ENCODE results near the gene TRMT2A.

TRMT2A gene

DNA sequence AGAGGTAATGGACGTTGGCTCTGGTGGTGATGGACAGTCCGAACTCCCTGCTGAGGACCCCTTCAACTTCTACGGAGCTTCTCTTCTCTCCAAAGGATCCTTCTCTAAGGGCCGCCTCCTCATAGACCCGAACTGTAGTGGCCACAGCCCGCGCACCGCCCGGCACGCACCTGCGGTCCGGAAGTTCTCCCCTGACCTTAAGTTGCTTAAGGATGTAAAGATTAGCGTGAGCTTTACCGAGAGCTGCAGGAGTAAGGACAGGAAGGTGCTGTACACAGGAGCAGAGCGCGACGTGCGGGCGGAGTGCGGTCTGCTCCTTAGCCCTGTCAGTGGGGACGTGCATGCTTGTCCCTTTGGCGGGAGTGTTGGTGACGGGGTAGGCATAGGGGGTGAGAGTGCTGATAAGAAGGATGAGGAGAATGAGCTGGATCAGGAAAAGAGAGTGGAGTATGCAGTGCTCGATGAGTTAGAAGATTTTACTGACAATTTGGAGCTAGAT is 30.9 kb downstream of the TRMT2A start:
- H3K4me3 ChIP-seq, result no peak overlapping the region
- peak overlapping the region in 1 of 11 experiments; percentile 4; a peak in 1 of 22 replicates for H3K9ac ChIP-seq
- no peak for TF ChIP-seq Cebpa-rat (IDR thresholded peaks at IDR 0.05)
- no peaks in the 10 kb centered on the region for H3K9me3 ChIP-seq (replicated peaks in 1 of 11)
- H3K4me1 ChIP-seq, result peaks cover 41 to 54% (median 46%) of the 10 kb centered on the region in 10 experiments
- no peaks in the 10 kb centered on the region for H3K27me3 ChIP-seq
- H3K4me2 ChIP-seq, result no peak overlapping the region
- peaks cover 28 to 100% (median 99%) of the 10 kb centered on the region in 11 experiments; a peak in 21 of 22 replicates for H4K20me1 ChIP-seq
- no peak overlapping the region for H3K27ac ChIP-seq
- H3K36me3 ChIP-seq, result peaks cover 57 to 99% (median 72%) of the 10 kb centered on the region in 11 experiments

DNA sequence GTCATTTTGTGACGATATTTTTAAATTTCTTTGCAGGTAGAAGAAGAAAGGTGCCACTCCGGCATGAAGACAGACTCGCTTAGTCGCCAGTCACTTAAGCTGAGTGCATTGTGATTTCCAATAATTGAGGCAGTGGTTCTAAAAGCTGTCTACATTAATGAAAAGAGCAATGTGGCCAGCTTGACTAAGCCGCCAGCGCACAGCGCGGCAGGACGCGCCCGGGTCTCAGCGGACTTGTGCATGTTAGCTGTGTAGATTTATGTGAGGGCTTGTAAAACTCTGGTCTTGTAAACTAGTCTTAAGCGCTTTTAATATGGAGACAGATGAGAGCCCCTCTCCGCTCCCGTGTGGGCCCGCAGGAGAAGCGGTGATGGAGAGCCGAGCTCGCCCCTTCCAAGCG is 31.4 kb downstream of the TRMT2A start:
- TF ChIP-seq Cebpa-rat (IDR thresholded peaks at IDR 0.05), result no peak
- peaks cover 45 to 53% (median 49%) of the 10 kb centered on the region in 10 experiments for H3K4me1 ChIP-seq
- H3K4me2 ChIP-seq, result no peak overlapping the region
- no peak overlapping the region for H3K27ac ChIP-seq
- no peaks in the 10 kb centered on the region for H3K27me3 ChIP-seq
- peaks cover 52 to 94% (median 67%) of the 10 kb centered on the region in 11 experiments for H3K36me3 ChIP-seq
- H3K9ac ChIP-seq, result peak overlapping the region in 1 of 11 experiments; percentile 4; a peak in 1 of 22 replicates
- no peak overlapping the region for H3K4me3 ChIP-seq
- H4K20me1 ChIP-seq, result peaks cover 28 to 100% (median 97%) of the 10 kb centered on the region in 11 experiments; a peak in 21 of 22 replicates
- H3K9me3 ChIP-seq (replicated peaks in 1 of 11), result no peaks in the 10 kb centered on the region

DNA sequence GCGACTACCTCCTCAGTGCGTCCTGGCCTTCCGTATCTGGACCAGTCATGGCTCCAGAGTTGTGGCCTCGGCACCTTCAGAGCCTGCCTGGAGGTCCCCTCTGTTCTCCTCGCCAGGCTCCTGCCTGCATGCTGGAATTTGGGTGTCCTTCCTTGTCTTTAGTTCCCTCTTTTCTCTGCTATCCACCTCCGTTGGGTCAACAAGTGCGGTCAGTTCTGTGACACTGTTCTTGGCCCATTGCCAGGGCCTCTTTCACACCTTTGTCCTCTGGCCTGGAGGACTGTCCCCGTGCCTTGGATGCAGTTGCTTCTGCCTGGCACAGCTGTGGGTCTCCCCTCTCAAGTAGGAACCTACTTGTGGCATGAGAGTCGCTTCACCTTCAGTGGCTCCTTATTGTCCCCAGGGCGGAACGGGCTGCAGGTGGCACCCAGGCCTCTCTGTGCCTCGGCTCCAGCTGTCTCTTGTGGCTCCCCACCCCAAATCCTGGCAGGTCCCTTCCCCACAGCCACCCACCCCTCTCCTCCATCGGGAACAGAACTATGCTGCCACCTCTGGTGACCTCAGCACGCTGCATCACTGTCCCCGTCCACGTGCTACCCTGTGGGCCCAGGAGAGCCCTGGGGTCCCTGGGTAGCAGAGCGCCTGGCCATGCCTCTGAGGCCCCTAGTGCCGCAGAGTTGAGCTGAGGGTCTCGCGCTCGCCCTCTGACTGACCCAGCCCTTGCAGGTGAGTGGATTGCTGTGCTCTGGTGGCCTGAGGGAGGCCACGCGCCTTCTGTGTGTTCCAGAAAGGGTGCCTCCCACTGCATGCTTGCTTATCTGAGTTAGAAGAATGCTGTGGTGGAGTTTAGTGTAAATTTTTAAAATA is 32.2 kb downstream of the TRMT2A start:
- Histone ChIP-seq H3K27me3 (no peaks in the 10 kb centered on the region), H3K4me1 (peaks cover 42 to 48% (median 46%) of the 10 kb centered on the region in 10 experiments), H3K36me3 (peaks cover 44 to 86% (median 59%) of the 10 kb centered on the region in 11 experiments), H3K27ac (peak overlapping the region in 5 of 11 experiments; percentile 20 to 49 (median 34); a peak in 5 of 22 replicates), H3K4me3 (no peak overlapping the region), H3K9me3 (replicated peaks in 1 of 11) (no peaks in the 10 kb centered on the region), H3K4me2 (peak overlapping the region in 10 of 11 experiments; percentile 23 to 99 (median 97); a peak in 15 of 22 replicates), H4K20me1 (peaks cover 28 to 93% (median 89%) of the 10 kb centered on the region in 11 experiments; a peak in 21 of 22 replicates), H3K9ac (peak overlapping the region in 5 of 11 experiments; percentile 35 to 62 (median 44); a peak in 6 of 22 replicates)
- no peak for TF ChIP-seq Cebpa-rat (IDR thresholded peaks at IDR 0.05)

DNA sequence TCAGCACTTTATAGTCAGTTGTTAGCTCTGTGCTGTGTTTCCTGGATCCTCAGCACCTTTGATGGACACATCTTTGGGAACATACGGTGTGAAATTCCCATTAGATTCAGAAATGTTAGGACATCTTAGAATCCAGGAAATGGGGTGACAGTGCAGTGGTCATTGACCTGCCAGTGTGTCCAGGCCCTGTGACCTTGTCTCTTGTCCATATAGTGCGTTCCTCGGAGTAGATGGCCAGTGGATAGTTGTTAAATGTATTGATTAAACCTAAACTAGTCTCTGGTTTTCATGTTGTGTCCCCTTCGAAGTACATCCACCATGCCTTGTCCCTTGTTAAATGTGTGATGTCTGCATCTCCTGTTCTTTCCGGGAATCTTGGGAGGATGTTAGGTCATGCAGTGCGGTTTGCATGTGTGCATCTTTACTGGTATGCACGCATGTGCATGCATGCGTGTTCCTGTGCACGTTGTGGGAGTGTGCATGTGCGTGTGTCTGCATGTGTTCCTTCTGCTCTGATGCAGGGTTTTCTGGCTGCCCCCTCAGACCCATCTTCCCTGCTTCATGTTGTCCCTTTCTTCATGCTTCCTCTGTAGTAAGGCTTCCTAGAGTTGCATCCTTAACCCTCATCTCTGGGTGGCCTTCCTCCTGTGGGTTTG is 33.0 kb downstream of the TRMT2A start:
- H3K27ac ChIP-seq, result 0 out of 22 replicates have a peak overlapping the region, but pooled peaks of 1 of the 11 experiments have one; percentile 20
- no peaks in the 10 kb centered on the region for H3K27me3 ChIP-seq
- peaks cover 28 to 86% (median 81%) of the 10 kb centered on the region in 11 experiments; a peak in 21 of 22 replicates for H4K20me1 ChIP-seq
- TF ChIP-seq Cebpa-rat (IDR thresholded peaks at IDR 0.05), result no peak
- peaks cover 47 to 54% (median 51%) of the 10 kb centered on the region in 10 experiments for H3K4me1 ChIP-seq
- H3K9me3 ChIP-seq (replicated peaks in 1 of 11), result no peaks in the 10 kb centered on the region
- H3K4me3 ChIP-seq, result no peak overlapping the region
- H3K4me2 ChIP-seq, result peak overlapping the region; percentile 4 to 99 (median 97); a peak in 17 of 22 replicates
- H3K9ac ChIP-seq, result peak overlapping the region in 8 of 11 experiments; percentile 37 to 97 (median 50); a peak in 7 of 22 replicates
- H3K36me3 ChIP-seq, result peaks cover 36 to 78% (median 51%) of the 10 kb centered on the region in 11 experiments

DNA sequence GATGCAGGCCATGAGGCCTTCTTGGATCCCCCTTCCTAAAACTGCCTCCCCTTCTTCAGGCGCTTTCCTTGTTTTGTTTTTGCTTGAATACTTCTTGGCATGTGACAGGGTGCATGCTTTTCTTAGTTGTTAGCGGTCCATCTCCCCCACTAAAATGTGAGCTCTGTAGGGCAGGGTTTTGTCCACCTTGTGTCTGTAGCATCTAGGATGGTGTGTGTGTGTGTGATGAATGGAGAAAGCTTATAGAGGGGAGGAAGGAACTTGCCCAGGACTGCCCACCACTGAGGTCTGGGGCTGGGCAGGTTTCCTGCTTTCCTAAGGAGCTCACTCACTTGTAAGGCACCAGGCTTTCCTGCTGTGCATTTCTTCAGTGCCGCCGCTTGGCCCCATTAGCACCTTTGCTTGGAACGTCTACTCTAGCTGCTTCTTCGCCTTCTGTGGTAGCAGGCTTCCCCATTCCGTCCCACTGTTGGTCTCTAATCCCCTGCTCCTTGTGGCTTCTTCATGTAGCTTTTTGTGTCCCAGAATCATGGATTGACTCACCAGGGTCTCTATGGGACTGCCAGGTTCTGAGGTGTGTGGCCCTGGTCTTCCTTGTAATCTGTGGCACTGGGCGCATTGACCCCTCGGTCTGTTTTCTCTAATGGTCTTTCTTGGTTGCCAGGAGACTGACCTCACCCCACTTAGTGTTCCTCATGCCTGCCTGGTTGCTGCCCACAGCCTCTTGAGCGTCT is 33.7 kb downstream of the TRMT2A start:
- TF ChIP-seq Cebpa-rat (IDR thresholded peaks at IDR 0.05), result no peak
- H3K36me3 ChIP-seq, result peaks cover 29 to 71% (median 44%) of the 10 kb centered on the region in 11 experiments
- H3K27ac ChIP-seq, result peak overlapping the region in 2 of 11 experiments; percentile 13 to 31; a peak in 1 of 22 replicates
- H4K20me1 ChIP-seq, result peaks cover 28 to 79% (median 74%) of the 10 kb centered on the region in 11 experiments; a peak in 21 of 22 replicates
- no peaks in the 10 kb centered on the region for H3K9me3 ChIP-seq (replicated peaks in 1 of 11)
- H3K9ac ChIP-seq, result peak overlapping the region in 10 of 11 experiments; percentile 17 to 97 (median 50); a peak in 18 of 22 replicates
- no peaks in the 10 kb centered on the region for H3K27me3 ChIP-seq
- peaks cover 49 to 56% (median 53%) of the 10 kb centered on the region in 10 experiments for H3K4me1 ChIP-seq
- peak overlapping the region; percentile 23 to 99 (median 97); a peak in 21 of 22 replicates for H3K4me2 ChIP-seq
- no peak overlapping the region; a peak in 1 of 20 replicates for H3K4me3 ChIP-seq

DNA sequence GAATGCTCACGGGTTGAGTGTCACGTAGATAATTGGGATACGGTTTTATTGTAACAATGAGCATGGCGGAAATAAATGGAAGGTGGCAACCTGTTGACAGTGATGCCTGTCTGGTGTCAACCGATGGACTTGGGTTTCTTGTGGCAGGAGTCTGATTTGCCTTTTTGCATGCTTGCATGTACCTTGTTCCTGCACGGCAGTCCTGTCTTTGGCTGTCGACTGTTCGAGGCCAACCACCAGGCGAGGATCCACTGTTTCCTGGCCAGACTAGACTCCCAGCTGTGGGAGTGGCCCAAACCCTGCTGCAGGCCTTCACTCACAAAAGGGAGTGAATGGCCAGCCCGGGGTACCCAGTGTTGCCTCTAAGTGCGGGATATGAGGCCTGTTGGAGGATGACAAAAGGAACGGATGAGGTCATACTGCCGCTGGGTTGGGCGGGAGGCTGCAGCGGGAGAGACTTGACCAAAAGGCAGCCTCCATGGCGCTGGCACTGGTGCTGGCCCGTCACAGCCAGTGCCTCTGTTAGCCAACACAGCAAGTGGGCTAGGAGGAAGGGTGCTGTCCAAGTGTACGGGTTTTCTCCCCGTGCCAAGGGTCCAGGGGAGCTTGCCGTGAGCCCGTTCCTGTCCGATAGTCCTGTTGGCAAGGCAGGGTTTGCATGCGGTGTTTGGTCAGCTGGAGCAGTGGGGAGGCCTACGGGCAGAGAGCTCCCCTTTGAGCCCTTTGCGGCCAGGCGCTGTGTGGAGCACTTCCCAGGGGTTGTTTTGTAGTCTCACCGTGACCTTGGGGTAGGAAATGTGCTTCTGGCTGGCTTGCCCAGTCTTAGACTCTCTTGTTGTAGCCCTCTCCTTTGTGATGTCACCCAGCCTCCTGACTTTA is 36.0 kb downstream of the TRMT2A start:
- peaks cover 6 to 48% (median 21%) of the 10 kb centered on the region in 11 experiments for H3K36me3 ChIP-seq
- H3K4me1 ChIP-seq, result peaks cover 49 to 56% (median 53%) of the 10 kb centered on the region in 10 experiments
- peak overlapping the region; percentile 74 to 95 (median 81) for H3K4me3 ChIP-seq
- H3K9me3 ChIP-seq (replicated peaks in 1 of 11), result no peaks in the 10 kb centered on the region
- peaks cover 28 to 56% (median 51%) of the 10 kb centered on the region in 11 experiments; a peak in 21 of 22 replicates for H4K20me1 ChIP-seq
- H3K9ac ChIP-seq, result peak overlapping the region; percentile 89 to 99 (median 96)
- H3K27me3 ChIP-seq, result no peaks in the 10 kb centered on the region
- TF ChIP-seq Cebpa-rat (IDR thresholded peaks at IDR 0.05), result no peak
- H3K27ac ChIP-seq, result peak overlapping the region; percentile 75 to 98 (median 94); a peak in 21 of 22 replicates
- peak overlapping the region; percentile 92 to 100 (median 98) for H3K4me2 ChIP-seq

DNA sequence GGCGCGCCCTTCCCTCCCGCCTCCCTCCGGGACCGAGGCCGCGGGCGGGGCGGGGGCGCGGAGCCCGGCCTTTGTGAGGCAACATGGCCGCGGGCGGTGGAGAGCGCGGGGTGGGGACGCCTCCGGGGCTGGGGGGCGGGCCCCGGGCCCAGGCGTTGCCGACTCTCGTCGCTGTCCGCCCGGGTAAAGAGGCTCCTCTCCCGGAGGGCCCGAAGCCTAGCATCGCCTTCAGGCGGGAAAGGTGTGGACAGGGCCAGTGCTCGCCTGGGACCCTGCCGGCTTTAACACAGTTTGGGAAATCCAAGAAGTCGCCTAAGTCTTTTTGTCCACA is 36.6 kb downstream of the TRMT2A start:
- H3K9ac ChIP-seq, result peak overlapping the region; percentile 89 to 99 (median 96)
- no peaks in the 10 kb centered on the region for H3K9me3 ChIP-seq (replicated peaks in 1 of 11)
- H3K27me3 ChIP-seq, result no peaks in the 10 kb centered on the region
- H3K4me3 ChIP-seq, result peak overlapping the region; percentile 74 to 95 (median 81)
- peaks cover 28 to 50% (median 45%) of the 10 kb centered on the region in 11 experiments; a peak in 21 of 22 replicates for H4K20me1 ChIP-seq
- peak overlapping the region; percentile 92 to 100 (median 98) for H3K4me2 ChIP-seq
- H3K27ac ChIP-seq, result peak overlapping the region; percentile 75 to 98 (median 94); a peak in 21 of 22 replicates
- H3K4me1 ChIP-seq, result peaks cover 49 to 56% (median 53%) of the 10 kb centered on the region in 10 experiments
- peaks cover under 1 to 42% (median 15%) of the 10 kb centered on the region in 11 experiments; a peak in 20 of 22 replicates for H3K36me3 ChIP-seq
- TF ChIP-seq Cebpa-rat (IDR thresholded peaks at IDR 0.05), result no peak
